Ovary (tissue), 9 donors: ENCODE data around the gene RDX. TPM values are rescaled to one million over a fixed set of nuclear protein-coding genes. Genes with fewer than 3 reads are reported as not detected.

ENCODE experiments used
- DNase-seq, 5 donors: peaks; one replicate each; pipeline ENCODE4 v3.0.0-alpha.2; 2019 to 2020
- H3K27ac ChIP-seq, 2 donors: fragments of 200-600 bp; one replicate each; pipeline versions ENCODE4 v1.5.1 to v1.8.0; 2019 to 2022
- H3K27me3 ChIP-seq: fragments of 200-600 bp; one replicate; pipeline ENCODE4 v1.8.0; 2022
- H3K36me3 ChIP-seq: fragments of 200-600 bp; sonication (generic); one replicate; pipeline ENCODE4 v1.5.1; 2019
- H3K4me1 ChIP-seq: one replicate; pipeline ENCODE4 v1.8.1; 2013; ENCODE audit warnings: mild to moderate bottlenecking, moderate library complexity; ENCODE audit not compliant: insufficient read depth
- H3K4me3 ChIP-seq: fragments of 200-600 bp; sonication (generic); one replicate; pipeline ENCODE4 v1.5.1; 2017
- H3K9me3 ChIP-seq, 2 donors: fragments of 200-600 bp in 1 of 2; sonication (generic) in 1 of 2; one replicate each; pipeline versions ENCODE4 v1.5.1 to v1.8.1; 2013 to 2019; ENCODE audit warnings: mild to moderate bottlenecking in 1 of 2, moderate library complexity in 1 of 2
- EP300 ChIP-seq: sonication (generic); formaldehyde crosslinking; IDR thresholded peaks from one replicate; pipeline ENCODE4 v1.6.1; 2017; ENCODE audit warnings: antibody characterized with exemption
- POLR2A ChIP-seq: fragments of 450-650 bp; IDR thresholded peaks from one replicate; pipeline ENCODE4 v1.6.1; 2017; ENCODE audit warnings: antibody characterized with exemption, mild to moderate bottlenecking, moderate library complexity
- WGBS, 3 donors: extraction: QIAGEN DNeasy Blood & Tissue Kit in 1 of 3; methylation state at CpG; one replicate each; pipeline versions ENCODE4 v1.1.5 to v1.1.7; 2013 to 2017; 5-methylcytosine and 5-hydroxymethylcytosine counted together
- intact Hi-C, 4 donors: fragments of 100-400 bp; cut with DNase I; formaldehyde crosslinking; loops; one replicate each; pipeline versions ENCODE4 v1.11.0 to v1.15.1; 2022 to 2023
- polyA plus RNA-seq, 2 donors: library from polyadenylated mRNA; stranded (reverse); fragments of 200-250 nt in 1 of 2; fragments of 350-450 nt in 1 of 2; fragmentation: Illumina TruSeq in 1 of 2; extraction: RNeasy Lipid Tissue Mini Kit (QIAGEN cat#74804) in 1 of 2; gene quantifications; one replicate each; pipeline ENCODE4 v1.2.3, GENCODE V29; 2013 to 2014
- total RNA-seq, 7 donors: library from RNA; depleted of rRNA in 2 of 7; stranded (reverse); fragments of >200 nt in 2 of 7; fragmentation: NEBNext Ultra II Directional in 3 of 7; extraction: Animal tissue kit (Norgen Biotek cat#: 25700) in 3 of 7; gene quantifications; one replicate each; pipeline versions ENCODE4 v1.1.0 to v1.2.4, GENCODE V29; 2016 to 2023
- TF ChIP-seq, protein P1 (sequence below), 3 donors: fragments of 450-650 bp in 2 of 3; fragments of 200-600 bp in 1 of 3; IDR thresholded peaks; one replicate each; pipeline versions ENCODE4 v1.5.1 to v1.8.0; 2016 to 2022; ENCODE audit warnings: antibody characterized with exemption in 3 of 3, mild to moderate bottlenecking in 1 of 3
- donor health status: DM: no; HTN: no; CAD: no; lungs with moderate emphysema.
- donor health status: DM: no; HTN: no; CAD: no.
- donor health status: Bipolar disorder and iron deficiency.
- donor health status: DM: yes; HTN: yes; CAD: no.
- donor health status: DM: no; HTN: no; CAD: no.
- donor health status: DM: yes; HTN: yes; CAD: no.

The RDX gene
- total and polyA plus RNA-seq, 9 donors = 40.0 to 175 (median 126) TPM

DNA sequence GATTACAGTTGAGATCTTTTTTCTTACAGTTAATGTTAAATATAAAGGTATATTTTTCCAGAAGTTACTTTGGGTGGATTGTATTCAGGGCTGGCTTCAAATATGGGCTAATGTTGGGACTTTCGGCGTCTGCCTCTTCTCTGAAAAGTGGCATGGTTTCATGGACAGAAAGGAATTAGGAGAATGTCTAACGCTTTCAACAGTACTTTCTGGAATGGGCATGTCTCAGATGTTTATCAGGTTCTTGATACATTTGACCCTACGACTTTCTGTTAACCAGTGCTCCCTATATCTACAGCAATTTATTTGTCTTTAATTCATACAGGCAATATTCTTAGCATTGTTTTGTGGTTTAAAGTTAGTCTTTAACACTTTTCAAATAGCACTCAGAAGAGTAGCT is 169.5 kb downstream of the RDX start:
- WGBS, 3 donors = 94 to 96% (median 95%) methylated on average over 4 of the region's 4 CpGs
- no peak for TF ChIP-seq EP300
- TF ChIP-seq, protein P1, sequence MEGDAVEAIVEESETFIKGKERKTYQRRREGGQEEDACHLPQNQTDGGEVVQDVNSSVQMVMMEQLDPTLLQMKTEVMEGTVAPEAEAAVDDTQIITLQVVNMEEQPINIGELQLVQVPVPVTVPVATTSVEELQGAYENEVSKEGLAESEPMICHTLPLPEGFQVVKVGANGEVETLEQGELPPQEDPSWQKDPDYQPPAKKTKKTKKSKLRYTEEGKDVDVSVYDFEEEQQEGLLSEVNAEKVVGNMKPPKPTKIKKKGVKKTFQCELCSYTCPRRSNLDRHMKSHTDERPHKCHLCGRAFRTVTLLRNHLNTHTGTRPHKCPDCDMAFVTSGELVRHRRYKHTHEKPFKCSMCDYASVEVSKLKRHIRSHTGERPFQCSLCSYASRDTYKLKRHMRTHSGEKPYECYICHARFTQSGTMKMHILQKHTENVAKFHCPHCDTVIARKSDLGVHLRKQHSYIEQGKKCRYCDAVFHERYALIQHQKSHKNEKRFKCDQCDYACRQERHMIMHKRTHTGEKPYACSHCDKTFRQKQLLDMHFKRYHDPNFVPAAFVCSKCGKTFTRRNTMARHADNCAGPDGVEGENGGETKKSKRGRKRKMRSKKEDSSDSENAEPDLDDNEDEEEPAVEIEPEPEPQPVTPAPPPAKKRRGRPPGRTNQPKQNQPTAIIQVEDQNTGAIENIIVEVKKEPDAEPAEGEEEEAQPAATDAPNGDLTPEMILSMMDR (IDR thresholded peaks at IDR 0.05) = no peak
- TF ChIP-seq POLR2A = no peak
- Histone ChIP-seq H3K36me3 (no peaks in the 10 kb centered on the region), H3K27me3 (no peaks in the 10 kb centered on the region), H3K4me1 (peaks cover 3% of the 10 kb centered on the region), H3K9me3 (no peaks in the 10 kb centered on the region), H3K27ac (no peak overlapping the region), H3K4me3 (no peak overlapping the region)
- DNase-seq = no peak
- intact Hi-C loops = no loop called here

DNA sequence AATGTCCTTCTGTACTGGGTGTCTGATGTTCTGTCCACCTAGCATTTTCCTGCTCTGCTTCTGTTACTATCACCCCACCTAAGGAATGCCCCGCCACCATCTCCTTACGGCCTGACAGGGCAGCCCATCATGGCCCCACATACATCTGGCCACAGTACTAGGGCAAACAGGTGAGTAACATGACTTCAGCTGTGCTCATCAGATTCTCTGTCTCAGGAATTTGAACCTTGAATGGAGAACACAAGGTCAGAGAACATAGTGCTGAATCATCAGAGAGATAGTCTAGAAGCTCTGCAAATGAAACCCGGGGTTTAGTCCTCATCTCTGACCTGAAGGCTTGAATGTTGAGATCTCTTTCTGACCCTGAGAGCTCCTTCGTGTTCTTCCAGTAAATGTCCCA is 170.8 kb downstream of the RDX start:
- Histone ChIP-seq H3K4me3 (no peak overlapping the region), H3K36me3 (no peaks in the 10 kb centered on the region), H3K9me3 (no peaks in the 10 kb centered on the region), H3K4me1 (peaks cover 1% of the 10 kb centered on the region), H3K27ac (no peak overlapping the region), H3K27me3 (no peaks in the 10 kb centered on the region)
- WGBS, 3 donors = 77 to 90% (median 85%) methylated on average over 4 of the region's 4 CpGs
- DNase-seq = no peak
- TF ChIP-seq POLR2A = no peak
- TF ChIP-seq, protein P1 (IDR thresholded peaks at IDR 0.05) = no peak
- no peak for TF ChIP-seq EP300
- intact Hi-C loops = no loop called here

Other genes starting within 250 kb of the RDX start
- gene ZC3H12C, start 203.2 kb downstream of the RDX start, total RNA-seq = 10 to 100 TPM; 10.2 to 21.0 (median 17.7) TPM
- 1 to 10 TPM; 2.5 to 7.5 TPM for gene ZC3H12C, start 203.2 kb downstream of the RDX start, polyA plus RNA-seq
- gene FDX1, start 133.3 kb upstream of the RDX start, total RNA-seq = 10 to 100 TPM in 6 of 7 donors, 1 to 10 TPM in 1; 9.7 to 16.6 (median 13.1) TPM
- gene FDX1, start 133.3 kb upstream of the RDX start, polyA plus RNA-seq = 100 to 1,000 TPM in 1 of 2 donors, 1 to 10 TPM in 1; 8.3 to 184 TPM